GM19324 (cell line): ENCODE measurements around the gene FAM217A.
"Not testable (repeated sequence)": the region's sequence is repeated elsewhere in the genome, so short reads cannot be mapped to it uniquely, and the experiment has no call there.

Experiments used
- ATAC-seq: cut with Tn5 transposase; IDR thresholded peaks from one replicate; pipeline ENCODE4 v1.9.1; 2021; ENCODE audit warnings: mild to moderate bottlenecking, moderate library complexity; ENCODE audit not compliant: unreplicated experiment, low FRiP score

Gene FAM217A

GRCh38 chr6:4078691-4079471 lies at the start of gene FAM217A:
FAM217A (minus strand) TSS chr6:4079137; CDS start chr6:4077414, 1,723 bp downstream.
- ATAC-seq: no peak

GRCh38 chr6:4128072-4128471 lies 49.1 kb upstream of the FAM217A start:
- ATAC-seq: no peak

GRCh38 chr6:4125933-4126864 lies 47.3 kb upstream of the FAM217A start:
- ATAC-seq: no peak

GRCh38 chr6:4125500-4125899 lies 46.6 kb upstream of the FAM217A start:
- ATAC-seq: no peak

- no peak for ATAC-seq
These were observed 45.4 kb upstream of the FAM217A start for GRCh38 chr6:4124351-4124750.

GRCh38 chr6:4115741-4116140 lies 36.8 kb upstream of the FAM217A start:
- no peak for ATAC-seq

GRCh38 chr6:4114123-4114522 lies 35.2 kb upstream of the FAM217A start:
- ATAC-seq: no peak

- no peak for ATAC-seq
These were observed 34.7 kb upstream of the FAM217A start for GRCh38 chr6:4113649-4114048.

- no peak for ATAC-seq
These were observed 33.4 kb upstream of the FAM217A start for GRCh38 chr6:4112366-4112765.

GRCh38 chr6:4109363-4109815 lies 30.5 kb upstream of the FAM217A start:
- ATAC-seq: not testable (repeated sequence)

- no peak for ATAC-seq
These were observed 29.7 kb upstream of the FAM217A start for GRCh38 chr6:4108561-4109093.

GRCh38 chr6:4107873-4108272 lies 28.9 kb upstream of the FAM217A start:
- no peak for ATAC-seq

GRCh38 chr6:4105980-4106536 lies 27.1 kb upstream of the FAM217A start:
- no peak for ATAC-seq

GRCh38 chr6:4103929-4104328 lies 25.0 kb upstream of the FAM217A start:
- ATAC-seq: no peak

GRCh38 chr6:4102687-4103244 lies 23.8 kb upstream of the FAM217A start:
- ATAC-seq: no peak

- no peak for ATAC-seq
These were observed 22.4 kb upstream of the FAM217A start for GRCh38 chr6:4101298-4101697.

GRCh38 chr6:4100655-4101054 lies 21.7 kb upstream of the FAM217A start:
- no peak for ATAC-seq

- ATAC-seq: no peak
These were observed 14.4 kb upstream of the FAM217A start for GRCh38 chr6:4093288-4093687.

- no peak for ATAC-seq
These were observed 13.0 kb upstream of the FAM217A start for GRCh38 chr6:4091941-4092340.

- ATAC-seq: not testable (repeated sequence)
These were observed 11.1 kb upstream of the FAM217A start for GRCh38 chr6:4090043-4090442.
